A673 (cell line): ENCODE results near the gene ATG4B.

ENCODE experiments used
- EZH2 ChIP-seq: fragments of 200-600 bp; sonication (generic); IDR thresholded peaks from 2 replicates; pipeline ENCODE4 v1.6.1; 2017; ENCODE audit warnings: borderline replicate concordance, low read depth, mild to moderate bottlenecking, mixed read lengths, antibody characterized with exemption, low read length; ENCODE audit not compliant: poor library complexity, severe bottlenecking
- TF ChIP-seq, protein P1 (sequence below): fragments of 300-800, 200-600 bp; sonication (generic); conservative IDR thresholded peaks from 2 replicates; pipeline ENCODE4 v1.5.1; 2017; ENCODE audit warnings: low read depth, mild to moderate bottlenecking, antibody characterized with exemption, low read length, moderate library complexity, mixed read lengths

DNA sequence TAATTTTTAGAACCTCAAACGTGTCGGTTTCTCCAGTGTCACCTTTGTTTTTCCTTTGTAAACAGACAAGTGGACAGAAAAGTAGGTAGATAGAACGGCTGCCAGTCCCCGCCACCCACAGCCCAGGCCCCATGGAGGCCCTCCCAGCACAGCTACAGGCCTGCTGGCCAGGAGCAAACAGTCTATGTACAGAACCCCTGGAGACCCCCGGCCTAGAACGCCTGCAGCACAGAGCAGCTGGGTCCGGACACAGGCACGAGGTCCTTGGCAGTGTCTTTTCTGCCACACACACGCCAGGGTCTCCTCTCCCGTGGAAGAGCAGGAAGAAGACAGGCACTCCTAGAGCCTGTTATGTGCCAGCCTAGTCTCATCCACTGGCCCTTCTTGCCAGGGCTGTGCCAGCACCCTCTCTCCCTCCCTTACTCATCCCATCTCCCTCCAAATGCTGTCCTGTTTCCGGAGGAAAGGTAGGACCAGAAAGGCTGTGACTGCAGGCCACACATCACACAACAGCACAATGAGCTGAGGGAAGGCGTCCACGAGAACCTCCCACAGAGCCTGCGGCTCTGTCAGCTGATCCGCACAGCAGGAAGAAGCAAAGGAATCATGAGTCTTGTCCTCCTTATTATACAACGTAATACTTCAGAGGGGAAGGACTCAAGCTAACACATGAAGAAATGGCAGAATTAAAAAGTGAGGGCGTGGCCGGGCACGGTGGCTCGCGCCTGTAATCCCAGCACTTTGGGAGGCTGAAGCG lies 41.5 kb downstream of the ATG4B start:
- TF ChIP-seq, protein P1, sequence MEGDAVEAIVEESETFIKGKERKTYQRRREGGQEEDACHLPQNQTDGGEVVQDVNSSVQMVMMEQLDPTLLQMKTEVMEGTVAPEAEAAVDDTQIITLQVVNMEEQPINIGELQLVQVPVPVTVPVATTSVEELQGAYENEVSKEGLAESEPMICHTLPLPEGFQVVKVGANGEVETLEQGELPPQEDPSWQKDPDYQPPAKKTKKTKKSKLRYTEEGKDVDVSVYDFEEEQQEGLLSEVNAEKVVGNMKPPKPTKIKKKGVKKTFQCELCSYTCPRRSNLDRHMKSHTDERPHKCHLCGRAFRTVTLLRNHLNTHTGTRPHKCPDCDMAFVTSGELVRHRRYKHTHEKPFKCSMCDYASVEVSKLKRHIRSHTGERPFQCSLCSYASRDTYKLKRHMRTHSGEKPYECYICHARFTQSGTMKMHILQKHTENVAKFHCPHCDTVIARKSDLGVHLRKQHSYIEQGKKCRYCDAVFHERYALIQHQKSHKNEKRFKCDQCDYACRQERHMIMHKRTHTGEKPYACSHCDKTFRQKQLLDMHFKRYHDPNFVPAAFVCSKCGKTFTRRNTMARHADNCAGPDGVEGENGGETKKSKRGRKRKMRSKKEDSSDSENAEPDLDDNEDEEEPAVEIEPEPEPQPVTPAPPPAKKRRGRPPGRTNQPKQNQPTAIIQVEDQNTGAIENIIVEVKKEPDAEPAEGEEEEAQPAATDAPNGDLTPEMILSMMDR, result no peak
- TF ChIP-seq EZH2, result no peak
